Fibroblast of villous mesenchyme (primary cell): ENCODE measurements around the gene MIDN. TPM values are rescaled to one million over a fixed set of nuclear protein-coding genes. Genes with fewer than 3 reads are reported as not detected.

Experiments used
- DNase-seq: peaks from one replicate; pipeline ENCODE4 v3.0.0-alpha.2; 2010; ENCODE audit warnings: low read depth
- H3K4me3 ChIP-seq: 2 replicates; pipeline ENCODE4 v1.5.1; 2011; ENCODE audit warnings: low read depth, mild to moderate bottlenecking, low read length
- CTCF ChIP-seq: IDR thresholded peaks from 2 replicates; pipeline ENCODE4 v1.5.1; 2012; ENCODE audit warnings: low read depth, mild to moderate bottlenecking, low read length; ENCODE audit not compliant: insufficient read depth
- total RNA-seq: library from RNA; depleted of rRNA; stranded (reverse); fragments of >200 nt; gene quantifications from 2 replicates; pipeline ENCODE4 v1.2.3, GENCODE V29; 2012

Gene MIDN
- total RNA-seq, 1 donor, result 14.2 TPM

GRCh38 chr19:1284293-1284978 is 36.1 kb downstream of the MIDN start:
- no peak for TF ChIP-seq CTCF
- no peak overlapping the region for H3K4me3 ChIP-seq
- no peak for DNase-seq

- no peak for TF ChIP-seq CTCF
- no peak overlapping the region for H3K4me3 ChIP-seq
- no peak for DNase-seq
Observed at GRCh38 chr19:1284979-1285736, 36.8 kb downstream of the MIDN start.

GRCh38 chr19:1285737-1286360 is 37.5 kb downstream of the MIDN start, which contains the start of gene EFNA2:
Gene EFNA2, plus strand, starts transcription at chr19:1285873. Its CDS starts 296 bp downstream, at chr19:1286169.
- no peak for DNase-seq
- H3K4me3 ChIP-seq, result no peak within 1 kb of the TSS
- no peak for TF ChIP-seq CTCF

GRCh38 chr19:1286487-1287353 is 38.3 kb downstream of the MIDN start:
- DNase-seq, result no peak
- no peak for TF ChIP-seq CTCF
- no peak overlapping the region for H3K4me3 ChIP-seq

- no peak for TF ChIP-seq CTCF
- DNase-seq, result no peak
- H3K4me3 ChIP-seq, result no peak overlapping the region
Observed at GRCh38 chr19:1287354-1288225, 39.2 kb downstream of the MIDN start.
